Measurements from ENCODE around the gene ARHGAP10.

The ARHGAP10 gene

DNA sequence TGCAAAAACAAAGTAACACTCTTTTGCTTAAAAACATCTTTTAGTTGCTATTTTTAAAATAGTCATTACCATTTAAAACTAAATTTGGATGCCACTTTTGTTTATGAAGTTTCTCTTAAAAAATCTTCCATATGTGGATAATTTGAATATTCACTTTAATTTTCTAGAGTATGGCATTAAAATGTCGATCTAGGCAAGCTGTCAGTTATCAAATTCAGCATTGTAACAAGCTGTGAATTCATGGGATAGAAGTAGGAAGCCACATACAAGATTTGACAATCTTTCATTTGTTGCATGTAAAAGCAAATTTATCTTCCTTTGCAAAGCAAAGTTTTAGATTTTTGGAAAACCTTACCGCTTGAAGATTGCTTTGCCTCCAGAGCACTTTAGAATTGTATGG, 191.5 kb downstream of the ARHGAP10 start:
- DNase-seq: no peak

DNA sequence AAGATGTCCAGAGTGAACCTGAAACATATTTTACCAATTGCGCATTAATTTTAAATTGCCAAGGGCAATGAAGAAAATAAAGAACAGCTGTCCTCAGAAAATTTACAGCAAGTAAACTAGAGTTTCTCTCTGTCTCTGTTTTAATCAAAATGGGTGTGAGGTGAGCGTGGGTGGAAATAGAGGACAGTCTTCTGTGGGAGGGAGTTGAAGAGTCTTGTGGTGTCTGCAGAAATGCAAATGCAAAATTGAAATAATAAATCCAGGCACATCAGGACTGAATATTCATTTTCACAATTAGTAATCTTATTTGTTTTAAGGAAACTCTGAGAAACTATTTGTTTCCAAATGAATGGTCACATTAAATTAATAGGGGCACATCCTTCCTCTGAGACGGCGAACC, 192.0 kb downstream of the ARHGAP10 start:
- DNase-seq: no peak

DNA sequence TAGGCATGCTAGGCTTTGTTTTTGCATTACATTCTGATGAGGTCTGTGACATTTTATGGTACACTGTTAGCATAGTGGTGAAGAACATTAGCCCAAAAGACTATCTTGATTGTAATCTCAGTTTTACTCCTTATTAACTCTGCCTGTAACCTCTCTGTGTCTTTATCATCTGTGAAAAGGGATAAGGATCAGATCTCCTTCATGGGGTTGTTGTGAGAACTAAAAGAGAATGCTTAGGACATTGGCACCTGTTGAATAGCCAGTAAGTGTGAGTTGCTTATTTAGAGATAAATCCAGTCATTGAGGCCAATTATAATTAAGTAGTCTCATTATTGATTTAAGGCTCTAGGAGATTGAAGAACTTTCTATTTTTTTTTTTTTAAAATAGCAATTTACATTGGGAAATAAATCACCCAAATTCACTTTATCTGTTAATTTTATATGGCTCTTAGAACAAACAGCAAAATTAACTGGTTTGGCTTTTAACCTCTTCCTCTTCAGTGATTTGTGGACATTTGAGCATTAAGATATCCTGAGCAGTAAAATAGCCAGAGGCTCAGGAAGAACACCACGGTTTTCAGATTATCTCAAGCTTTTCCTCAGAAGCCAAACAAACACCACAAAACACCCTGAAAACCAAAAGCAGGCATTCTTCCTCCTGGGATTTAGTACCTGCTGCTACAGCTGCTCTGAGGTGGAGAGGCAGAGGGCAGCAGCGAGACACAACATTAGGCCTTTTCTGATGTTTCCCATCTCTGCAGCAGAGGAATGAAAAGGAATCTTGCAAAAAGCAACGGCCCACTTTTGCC, 192.9 kb downstream of the ARHGAP10 start:
- no peak for DNase-seq

DNA sequence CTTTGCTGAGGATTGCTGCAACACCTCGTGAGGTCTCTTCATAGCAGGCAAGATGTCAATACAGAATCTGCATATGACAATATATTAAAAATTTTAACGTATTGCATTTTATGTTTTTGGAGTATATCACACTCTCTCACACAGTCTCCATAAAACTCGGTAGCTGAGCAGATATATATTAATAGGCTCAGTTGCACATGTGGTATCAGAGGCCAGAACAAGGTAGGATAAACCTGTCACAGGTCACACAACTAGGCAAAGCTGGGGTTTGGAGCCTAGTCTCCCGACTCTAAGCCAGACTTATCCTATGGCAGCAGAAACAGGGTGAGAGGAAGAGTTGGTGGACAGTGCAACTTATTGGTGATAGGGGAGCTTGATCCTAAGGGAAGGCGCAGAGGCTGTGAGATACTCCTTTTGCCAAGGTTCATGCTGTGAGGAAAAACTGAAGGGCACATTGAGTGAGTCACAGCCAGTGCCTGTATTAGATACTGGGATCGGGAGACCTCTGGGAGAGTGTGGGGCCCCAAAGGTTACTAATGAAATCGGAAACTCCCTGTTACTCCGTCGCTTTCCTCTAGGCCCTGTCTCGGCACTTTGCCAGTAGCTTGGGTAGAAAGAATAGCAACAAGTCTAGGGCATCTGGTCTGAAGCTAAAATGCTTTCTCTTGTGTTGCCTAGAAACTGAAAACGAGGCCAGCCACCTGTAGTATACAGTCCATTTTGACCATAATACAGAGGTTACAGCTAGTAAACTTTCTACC, 195.7 kb downstream of the ARHGAP10 start:
- DNase-seq: peak; percentile 7

DNA sequence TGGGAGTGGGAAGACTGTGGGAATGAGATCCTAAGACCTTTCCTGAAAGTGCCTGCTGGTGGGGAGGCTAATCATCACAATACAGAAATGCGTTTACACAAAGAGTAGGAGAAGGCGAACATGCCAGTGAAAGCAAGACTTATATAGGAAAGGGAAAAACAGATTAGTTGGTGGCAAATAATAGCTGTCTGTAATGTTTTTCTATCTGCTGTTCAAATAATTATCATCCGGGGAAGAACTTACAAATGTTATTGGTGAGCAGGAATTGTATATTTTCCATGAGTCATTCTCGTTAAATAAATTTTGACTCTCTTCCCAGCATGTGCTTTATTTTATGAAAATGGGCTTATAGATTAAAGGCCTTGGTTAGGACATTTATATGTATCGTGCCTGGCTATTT, 196.5 kb downstream of the ARHGAP10 start:
- no peak for DNase-seq

DNA sequence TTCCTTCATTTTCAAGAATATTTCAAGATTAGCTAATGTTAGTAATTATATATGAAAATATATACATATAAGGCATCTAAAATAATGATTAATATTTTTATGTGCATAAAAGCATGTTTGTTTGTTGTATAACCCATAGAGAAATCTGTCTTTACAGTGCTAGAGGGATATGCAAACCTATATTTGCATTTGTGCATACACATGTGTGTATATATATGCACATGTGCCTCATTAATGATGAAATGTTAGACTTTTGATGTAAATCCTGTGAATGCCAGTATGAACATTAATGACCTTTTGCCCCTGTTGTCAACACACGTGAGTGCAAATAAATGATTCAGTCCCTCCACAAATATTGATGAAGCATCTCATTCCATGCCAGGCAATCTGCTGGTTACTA, 197.9 kb downstream of the ARHGAP10 start:
- no peak for DNase-seq

DNA sequence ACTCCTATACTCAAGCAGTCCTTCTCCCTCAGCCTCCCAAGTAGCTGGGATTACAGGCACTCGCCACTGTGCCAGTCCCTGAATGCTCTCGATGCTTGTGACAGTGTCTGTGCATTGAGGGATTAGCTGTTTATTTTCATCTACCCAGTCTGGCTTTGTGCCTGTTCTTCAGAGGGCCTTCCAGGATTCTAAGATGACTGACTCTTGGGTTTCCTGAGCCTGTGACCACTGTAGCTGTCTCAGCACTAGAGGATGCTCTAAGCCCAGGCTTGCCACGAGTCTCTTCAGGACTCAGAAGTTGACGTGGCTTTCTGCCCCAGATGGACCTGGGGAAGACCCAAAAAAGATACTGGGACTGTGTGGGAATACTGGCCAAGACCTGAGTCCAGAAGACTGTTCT, 201.4 kb downstream of the ARHGAP10 start:
- no peak for DNase-seq

DNA sequence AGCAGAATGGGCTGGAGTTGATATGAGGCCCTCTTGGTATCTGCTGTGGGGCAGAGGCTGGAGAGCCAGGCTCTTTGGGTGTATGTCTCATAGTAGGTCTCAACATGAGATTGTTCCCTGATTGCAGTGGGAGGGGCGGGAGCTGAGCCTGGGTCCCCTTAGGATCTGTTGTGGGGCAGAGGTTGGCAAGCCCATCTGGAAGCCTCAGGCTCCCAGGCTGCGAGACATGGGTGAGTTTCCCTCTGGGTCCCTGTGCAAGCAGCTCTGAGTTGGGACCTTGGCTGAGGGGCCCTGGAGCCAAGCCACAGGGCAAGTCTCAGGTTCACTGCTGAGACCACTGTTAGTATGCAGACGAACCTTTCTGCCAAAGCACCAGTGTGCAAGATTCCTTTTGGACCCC, 201.9 kb downstream of the ARHGAP10 start:
- DNase-seq: no peak

DNA sequence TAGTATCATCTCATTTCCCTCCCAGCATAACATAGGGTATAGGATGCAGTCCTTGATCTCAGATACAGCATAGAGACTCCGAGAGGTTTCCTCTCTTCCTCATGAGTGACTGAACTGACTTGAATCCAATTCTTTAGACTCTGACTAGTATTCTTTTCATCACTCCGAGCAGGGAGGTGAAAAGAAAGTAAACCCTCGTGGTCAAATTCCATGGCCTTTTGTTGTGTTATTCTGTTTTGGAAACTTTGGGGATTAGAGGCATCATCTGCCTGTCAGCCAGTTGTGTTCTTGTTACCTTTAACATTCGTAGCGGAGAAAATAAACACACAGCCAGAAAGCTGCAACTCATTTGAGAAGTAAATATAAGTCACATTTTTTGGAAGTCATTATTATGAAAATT, 206.6 kb downstream of the ARHGAP10 start:
- no peak for DNase-seq

DNA sequence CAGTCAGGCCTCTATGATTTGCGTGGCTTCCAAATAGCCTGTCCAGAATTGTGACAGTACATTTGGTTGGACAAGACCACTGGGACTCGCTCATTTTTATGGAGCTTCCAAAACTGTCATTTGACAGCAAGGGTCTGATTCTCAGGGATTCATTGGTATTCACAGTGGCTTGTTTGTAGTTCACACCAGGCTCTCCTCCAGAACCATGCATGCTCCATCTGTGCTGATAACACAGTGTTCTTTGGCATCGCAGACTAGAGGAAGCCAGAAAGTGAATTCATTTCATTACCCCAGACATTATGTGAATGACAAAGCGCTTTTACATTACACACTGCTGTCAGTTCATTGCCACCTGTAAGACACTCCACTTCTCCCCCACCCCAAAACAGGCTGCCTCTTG, 208.3 kb downstream of the ARHGAP10 start:
- no peak for DNase-seq

DNA sequence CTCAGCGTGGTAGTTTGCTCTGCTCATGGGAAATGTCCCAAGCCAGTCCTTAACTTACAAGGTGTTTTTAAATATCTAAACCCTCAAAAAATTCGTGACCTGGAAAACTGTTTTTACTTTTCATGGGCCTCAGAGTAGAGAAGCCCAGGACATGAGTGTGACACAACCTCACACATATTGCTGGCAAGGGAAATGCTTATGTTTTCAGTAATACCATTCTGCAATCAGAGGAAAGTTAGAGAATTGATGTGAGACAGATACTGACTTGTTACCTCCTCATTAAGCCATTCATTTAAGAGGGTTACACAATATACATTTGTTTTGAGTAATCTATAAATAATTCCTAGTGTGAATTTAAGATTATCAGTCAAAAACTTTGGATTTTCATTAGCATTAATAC, 209.5 kb downstream of the ARHGAP10 start:
- DNase-seq: no peak

DNA sequence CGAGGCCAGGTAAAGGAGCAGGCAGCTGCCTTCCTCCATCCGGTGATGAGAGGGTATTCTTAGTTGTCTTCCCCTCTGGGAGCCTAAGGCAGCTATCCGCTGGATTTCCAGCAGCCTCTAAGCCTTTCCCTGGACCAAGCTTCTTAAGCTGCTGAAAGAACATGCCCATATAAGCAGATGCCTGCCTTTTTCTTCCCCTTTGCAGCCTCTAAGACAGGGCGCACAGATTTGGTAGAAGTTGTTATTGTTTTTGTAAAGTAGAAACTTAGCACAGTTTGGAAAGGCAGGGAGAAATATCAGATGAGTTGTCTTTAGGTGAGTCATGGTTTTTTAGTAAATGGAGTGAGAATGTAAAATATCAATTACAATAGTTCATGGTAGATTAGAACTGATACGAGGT, 210.8 kb downstream of the ARHGAP10 start:
- no peak for DNase-seq

DNA sequence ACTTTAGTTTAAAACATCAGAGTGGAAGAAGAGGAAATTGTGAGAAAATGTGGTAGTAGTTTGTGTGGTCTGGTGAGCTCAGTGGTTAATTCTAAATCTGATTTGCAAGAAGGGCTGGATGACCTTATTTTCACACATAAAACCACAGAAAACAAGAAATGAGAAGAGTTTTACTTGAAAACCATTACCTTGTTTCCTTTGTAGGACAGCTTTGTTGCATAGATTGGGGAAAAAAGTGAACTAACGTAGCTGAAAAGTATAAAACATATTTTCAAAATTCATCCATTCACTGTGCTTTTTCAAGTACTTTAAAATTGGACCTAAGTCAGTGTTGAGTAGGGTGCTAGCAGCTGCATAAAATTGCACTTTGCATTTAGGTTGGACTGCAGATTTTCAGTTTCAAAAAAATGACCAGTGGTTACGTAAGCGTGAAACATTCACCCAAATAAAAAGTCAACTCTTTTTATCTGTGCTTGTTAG, 211.3 kb downstream of the ARHGAP10 start:
- no peak for DNase-seq

DNA sequence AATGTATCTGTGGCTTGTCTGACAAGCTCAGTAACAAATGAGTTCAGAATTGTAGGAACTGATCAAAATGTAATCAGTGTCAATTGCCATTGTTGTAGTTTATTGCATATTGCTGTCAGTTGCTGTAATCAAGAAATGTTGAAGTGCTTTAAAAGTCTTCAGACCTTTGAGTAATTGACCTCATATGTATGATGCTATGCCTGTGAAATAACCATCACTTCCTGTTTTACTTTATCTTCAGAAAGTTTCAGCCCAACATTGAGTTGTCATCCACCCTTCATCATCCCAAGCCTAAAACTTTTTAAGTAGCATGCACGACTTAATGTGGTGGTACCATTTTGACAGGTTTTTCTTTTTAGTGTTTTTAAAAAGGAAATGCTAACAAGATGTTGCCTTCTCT, 212.4 kb downstream of the ARHGAP10 start:
- DNase-seq: no peak

DNA sequence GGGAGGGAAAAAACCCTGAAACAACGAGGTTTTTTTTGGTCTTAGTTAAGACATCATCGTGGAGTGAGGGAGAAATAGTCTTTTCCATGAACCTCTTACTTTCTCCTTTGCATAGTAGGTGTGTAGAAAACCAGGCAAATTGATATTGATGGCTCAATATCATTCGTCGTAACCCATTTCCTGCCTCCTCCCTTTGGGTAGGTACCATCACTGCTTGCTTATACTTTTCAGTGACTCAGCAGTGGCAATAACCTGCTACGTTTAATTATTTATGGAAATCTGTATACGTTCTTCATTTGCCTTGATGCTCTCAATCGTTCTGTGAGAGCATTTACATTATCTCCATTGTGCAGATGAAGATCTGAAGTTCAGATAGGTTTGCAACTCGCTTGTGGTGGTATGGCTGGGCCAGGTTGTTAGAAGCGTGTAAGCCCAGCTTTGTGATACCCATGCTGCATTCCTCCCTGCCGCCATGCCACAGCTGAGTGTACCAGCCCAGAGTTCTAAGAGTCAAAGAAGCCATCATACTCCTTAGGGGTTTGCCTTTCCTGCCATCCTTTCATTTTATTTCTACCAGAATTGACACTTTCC, 212.9 kb downstream of the ARHGAP10 start:
- no peak for DNase-seq

DNA sequence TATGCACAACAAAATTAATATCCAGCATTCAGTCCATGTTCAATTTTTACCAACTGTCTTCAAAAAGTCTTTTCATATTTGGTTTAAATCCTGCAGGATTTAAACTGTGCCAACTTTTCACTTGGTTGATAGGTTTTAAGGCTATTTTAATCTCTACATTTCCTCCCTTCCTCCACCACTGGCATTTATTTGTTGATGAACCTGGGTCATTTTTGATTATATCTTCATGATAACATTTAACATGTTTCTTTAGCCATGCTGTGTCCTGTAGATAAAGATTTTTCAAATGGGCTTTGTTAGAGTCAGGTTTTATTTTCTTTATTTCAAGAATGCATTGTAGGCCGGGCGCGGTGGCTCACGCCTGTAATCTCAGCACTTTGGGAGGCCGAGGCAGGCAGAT, 216.4 kb downstream of the ARHGAP10 start:
- DNase-seq: no peak

DNA sequence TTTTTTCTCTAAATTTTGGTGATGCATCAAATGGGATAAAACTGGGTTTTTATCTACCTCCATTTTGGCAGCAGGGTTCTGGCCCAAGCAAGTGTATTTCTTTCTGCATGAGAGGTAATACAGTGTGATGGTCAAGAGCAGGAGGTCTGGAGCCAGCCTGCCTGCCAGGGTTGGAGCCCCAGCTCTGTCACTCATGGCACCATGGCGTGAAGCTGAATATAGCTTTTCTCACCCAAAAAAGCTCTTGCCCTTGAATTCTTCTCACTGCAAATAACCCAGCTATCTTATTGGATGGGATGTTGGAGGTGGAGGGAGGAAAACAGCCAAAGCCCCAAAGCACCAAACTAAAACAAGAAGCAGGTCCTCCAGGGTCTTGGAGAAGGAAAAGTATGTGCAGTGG, 218.4 kb downstream of the ARHGAP10 start:
- DNase-seq: no peak

DNA sequence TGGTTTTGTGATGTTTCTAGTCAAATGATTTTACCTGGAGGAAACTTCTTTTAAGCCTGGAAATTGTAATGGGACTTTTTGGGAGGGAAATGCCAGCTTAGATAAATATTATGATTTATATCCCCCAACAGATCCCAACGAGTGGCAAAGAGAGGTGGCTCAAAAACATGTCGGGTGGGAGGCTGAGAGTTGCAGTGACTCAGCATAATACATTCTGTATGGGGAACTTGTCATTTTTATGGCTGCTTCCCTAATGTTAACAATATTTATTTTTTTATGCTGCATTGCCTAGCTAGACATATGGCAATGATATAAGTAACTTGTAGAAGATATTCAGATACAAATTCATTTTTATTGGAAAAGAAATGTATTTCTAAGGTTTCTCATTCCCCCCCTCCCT, 219.0 kb downstream of the ARHGAP10 start:
- no peak for DNase-seq

DNA sequence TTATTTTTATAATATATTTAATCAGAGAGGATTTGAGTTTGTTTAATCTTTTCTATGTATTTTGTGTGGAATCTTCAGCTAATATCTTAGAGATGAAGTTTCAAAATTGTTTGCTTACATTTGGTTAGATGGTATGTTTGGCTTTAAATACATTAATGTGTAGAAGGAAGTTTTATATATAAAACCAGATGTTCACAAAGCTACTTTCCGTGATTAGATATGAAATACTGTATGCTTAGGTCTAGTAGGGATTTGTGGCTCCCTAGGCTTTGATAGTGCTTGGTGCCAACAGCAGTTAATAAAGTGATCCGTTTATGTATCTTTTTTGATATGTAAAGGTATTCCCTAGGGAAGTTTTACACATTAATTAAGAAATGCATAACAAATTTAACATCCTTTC, 223.0 kb downstream of the ARHGAP10 start:
- no peak for DNase-seq

DNA sequence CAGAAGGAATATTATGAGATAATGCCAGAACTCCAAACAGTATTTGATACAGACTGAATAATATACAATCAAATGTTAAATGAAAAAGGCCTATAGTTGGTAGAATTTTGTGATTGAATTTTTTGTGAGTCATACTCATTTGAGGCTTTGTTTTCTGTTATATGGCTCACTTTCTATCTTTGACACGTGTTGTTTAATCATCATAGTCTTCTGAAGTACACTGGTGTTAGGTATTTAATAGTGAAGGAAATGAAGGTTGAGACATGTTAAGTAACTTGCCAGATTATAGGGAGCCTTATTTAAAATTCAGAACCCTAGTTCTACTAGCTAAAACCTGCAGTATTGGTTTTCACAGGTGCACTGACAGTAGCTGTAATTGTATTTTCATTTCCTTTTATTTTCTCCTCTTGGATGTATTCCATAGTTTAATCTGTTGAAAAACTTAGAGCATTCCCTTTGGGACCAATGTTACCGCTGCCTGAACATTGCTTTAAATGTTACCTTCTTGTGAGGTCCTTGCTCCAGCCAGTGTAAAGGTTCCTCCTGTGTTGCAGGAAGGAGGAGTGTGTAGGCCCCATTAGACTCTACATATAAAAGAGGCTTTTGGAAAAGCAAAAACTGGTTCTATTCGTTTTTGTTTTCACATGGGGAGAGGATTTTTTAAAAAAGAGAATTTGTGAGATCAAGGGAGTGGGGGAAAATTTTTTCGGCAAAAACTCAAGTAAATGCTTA, 224.1 kb downstream of the ARHGAP10 start:
- no peak for DNase-seq

DNA sequence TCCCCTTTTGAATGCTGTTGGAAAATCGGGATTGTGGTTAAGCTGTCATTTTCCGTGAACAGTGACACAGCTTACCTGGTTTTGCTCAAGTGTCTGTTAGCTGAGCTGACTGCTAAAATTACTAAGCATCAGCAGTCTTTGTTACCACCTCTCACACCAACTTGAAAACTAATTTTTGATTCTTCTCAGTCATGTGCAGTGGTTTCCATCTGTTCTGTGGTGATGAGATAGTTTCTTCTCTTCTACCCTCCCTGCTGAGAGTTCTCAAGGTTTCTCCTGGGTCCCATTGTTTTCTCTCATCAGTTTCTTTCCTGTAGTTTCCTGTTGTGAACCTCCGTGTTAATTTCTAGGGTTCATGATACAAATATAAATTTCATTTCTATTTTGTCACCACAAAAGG, 225.6 kb downstream of the ARHGAP10 start:
- no peak for DNase-seq

DNA sequence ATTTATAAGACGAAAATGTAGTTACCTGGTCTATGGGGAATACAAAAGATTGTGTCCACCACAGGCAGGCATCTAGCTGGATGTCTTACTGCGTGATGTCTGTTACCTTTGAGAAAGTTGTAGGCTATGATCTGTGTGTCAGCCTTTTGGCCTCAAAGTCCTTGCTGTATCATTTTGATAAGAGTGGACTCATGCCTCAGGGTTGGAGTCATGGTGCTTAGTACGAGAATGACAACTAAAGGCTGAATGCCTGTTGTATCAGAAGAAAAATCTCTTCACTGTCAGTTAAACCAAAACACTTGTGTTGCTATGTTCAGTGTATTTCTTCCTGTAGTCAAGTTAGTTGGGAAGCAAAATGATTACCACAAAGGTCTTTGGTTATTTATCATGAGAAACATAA, 226.2 kb downstream of the ARHGAP10 start:
- no peak for DNase-seq

DNA sequence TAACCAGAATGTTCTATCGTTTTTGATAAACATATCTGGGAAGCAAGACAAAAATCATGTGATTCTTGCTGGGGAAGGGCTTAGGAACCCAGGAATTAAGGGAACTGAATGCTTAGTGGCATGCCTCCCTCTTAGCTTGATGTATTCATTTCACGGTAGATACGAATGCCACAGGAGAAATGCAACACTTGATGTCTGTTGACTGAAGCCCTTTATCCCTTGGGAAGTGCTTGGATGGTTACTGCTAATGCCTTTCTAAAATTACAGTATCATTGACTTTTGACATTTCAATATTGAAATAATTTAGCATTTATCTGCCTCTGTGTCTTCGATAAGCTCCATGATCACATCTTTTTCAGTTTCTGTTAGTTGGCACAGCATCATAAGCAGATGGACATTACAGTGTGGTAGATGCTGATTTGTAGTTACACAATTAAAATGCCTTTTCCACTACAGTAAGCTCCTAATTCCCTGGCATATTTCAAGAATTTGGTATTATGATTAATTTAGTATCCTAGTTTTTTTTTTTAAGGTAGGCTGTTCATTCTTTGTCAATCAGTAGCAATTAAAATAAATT, 226.7 kb downstream of the ARHGAP10 start:
- DNase-seq: no peak
